ENCODE results near the gene ACAP3.

The ACAP3 gene

GRCh38 chr1:1344655-1345361 is 37.1 kb upstream of the ACAP3 start:
- peak; percentile 96 for DNase-seq (ENCODE audit: low spot score)

GRCh38 chr1:1343811-1344421 is 36.2 kb upstream of the ACAP3 start:
- DNase-seq (ENCODE audit: low spot score): no peak

GRCh38 chr1:1342584-1343115 is 34.9 kb upstream of the ACAP3 start:
- no peak for DNase-seq (ENCODE audit: low spot score)

- DNase-seq (ENCODE audit: low spot score): no peak
Measured at GRCh38 chr1:1342061-1342562, 34.4 kb upstream of the ACAP3 start.

- DNase-seq (ENCODE audit: low spot score): no peak
Measured at GRCh38 chr1:1341549-1342021, 33.9 kb upstream of the ACAP3 start.

GRCh38 chr1:1340791-1341548 is 33.2 kb upstream of the ACAP3 start:
- DNase-seq (ENCODE audit: low spot score): no peak

GRCh38 chr1:1340185-1340584 is 32.5 kb upstream of the ACAP3 start:
- DNase-seq (ENCODE audit: low spot score): no peak

- DNase-seq (ENCODE audit: low spot score): no peak
Measured at GRCh38 chr1:1338278-1338677, 30.5 kb upstream of the ACAP3 start.

GRCh38 chr1:1337793-1338147 is 30.0 kb upstream of the ACAP3 start:
- DNase-seq (ENCODE audit: low spot score): peak; percentile 70

GRCh38 chr1:1336931-1337792 is 29.4 kb upstream of the ACAP3 start:
- DNase-seq (ENCODE audit: low spot score): no peak

- DNase-seq (ENCODE audit: low spot score): no peak
Measured at GRCh38 chr1:1336446-1336845, 28.7 kb upstream of the ACAP3 start.

- DNase-seq (ENCODE audit: low spot score): no peak
Measured at GRCh38 chr1:1335792-1336248, 28.1 kb upstream of the ACAP3 start.

- DNase-seq (ENCODE audit: low spot score): no peak
Measured at GRCh38 chr1:1335283-1335682, 27.6 kb upstream of the ACAP3 start.

- DNase-seq (ENCODE audit: low spot score): no peak
Measured at GRCh38 chr1:1334835-1335234, 27.1 kb upstream of the ACAP3 start.

- no peak for DNase-seq (ENCODE audit: low spot score)
Measured at GRCh38 chr1:1333551-1334241, 26.0 kb upstream of the ACAP3 start.

- no peak for DNase-seq (ENCODE audit: low spot score)
Measured at GRCh38 chr1:1332774-1333480, 25.2 kb upstream of the ACAP3 start.

- no peak for DNase-seq (ENCODE audit: low spot score)
Measured at GRCh38 chr1:1332031-1332755, 24.5 kb upstream of the ACAP3 start.

- DNase-seq (ENCODE audit: low spot score): no peak
Measured at GRCh38 chr1:1331068-1331965, 23.6 kb upstream of the ACAP3 start, which contains the start of gene TAS1R3. TAS1R3 (plus strand) TSS chr1:1331280; CDS start chr1:1331346, 66 bp downstream.
